ENCODE results near the gene ALDH1L2. TPM values are rescaled to one million over a fixed set of nuclear protein-coding genes. Genes with fewer than 3 reads are reported as not detected.
A peak's percentile ranks its signal among the peaks of the same experiment; 100 is the strongest.
"Not testable (repeated sequence)": the region's sequence is repeated elsewhere in the genome, so short reads cannot be mapped to it uniquely, and the experiment has no call there.

The ALDH1L2 gene
- 0.55 and 2.2 TPM in 2 replicates for total RNA-seq (2014; rRNA removed; shearing (Covaris generic))

DNA sequence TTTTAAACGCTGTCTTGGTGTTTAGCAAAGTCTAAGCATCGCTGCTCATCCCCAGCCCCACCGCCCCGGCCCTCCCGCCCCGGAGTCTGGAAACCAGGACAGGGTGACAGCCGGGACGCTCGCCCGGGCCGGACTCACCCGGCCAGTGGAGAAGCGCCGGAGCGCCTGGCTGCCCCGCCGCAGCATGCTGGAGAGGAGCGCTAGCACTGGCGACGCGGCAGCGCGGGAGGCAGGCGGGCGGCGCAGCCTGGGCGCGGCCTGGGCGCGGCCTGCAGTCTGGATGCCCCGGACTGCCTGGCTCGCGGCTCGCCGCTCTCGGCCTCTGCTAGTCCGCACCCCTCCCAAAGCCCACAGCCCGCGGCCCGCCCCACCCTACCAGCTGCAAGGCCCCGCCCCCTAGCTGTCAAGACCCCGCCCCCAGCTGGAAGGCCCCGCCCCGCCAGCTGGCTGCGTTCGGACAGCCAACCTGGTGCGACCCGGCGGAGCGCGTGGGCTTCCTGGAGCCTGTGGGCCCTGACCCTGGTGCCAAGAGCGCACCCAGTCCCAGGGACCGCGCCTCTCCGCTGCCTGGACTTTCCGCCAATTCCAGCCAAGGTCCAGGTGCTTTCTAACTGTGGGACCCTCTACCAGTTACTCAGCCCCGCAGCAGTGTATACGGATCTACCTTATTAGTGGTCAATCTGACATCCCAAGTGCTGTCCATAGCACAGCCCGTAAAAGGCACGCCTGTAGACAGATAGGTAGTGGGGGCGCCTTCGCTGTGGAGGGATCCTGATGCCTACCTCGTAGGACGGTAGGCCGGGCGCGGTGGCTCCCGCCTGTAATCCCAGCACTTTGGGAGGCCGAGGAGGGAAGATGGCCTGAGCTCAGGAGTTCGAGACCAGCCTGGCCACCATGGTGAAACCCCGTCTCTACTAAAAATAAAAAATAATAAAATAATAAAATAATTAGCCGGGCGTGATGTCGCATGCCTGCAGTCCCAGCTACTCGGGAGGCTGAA is at the start of gene ALDH1L2:
Gene ALDH1L2, minus strand, starts transcription at position 208 of the 1,000 bp plus-strand sequence. Its CDS starts 22 bp downstream, at position 186.
- in situ Hi-C loops (cut with HindIII; ENCODE audit: low sequenced_read_pairs) = no loop called here
- DNase-seq (ENCODE audit: low spot score) = peak; percentile 83

- DNase-seq (ENCODE audit: low spot score) = no peak
- in situ Hi-C loops (cut with HindIII; ENCODE audit: low sequenced_read_pairs) = no loop called here
Measured at GRCh38 chr12:105120551-105120950, 36.3 kb upstream of the ALDH1L2 start.

DNA sequence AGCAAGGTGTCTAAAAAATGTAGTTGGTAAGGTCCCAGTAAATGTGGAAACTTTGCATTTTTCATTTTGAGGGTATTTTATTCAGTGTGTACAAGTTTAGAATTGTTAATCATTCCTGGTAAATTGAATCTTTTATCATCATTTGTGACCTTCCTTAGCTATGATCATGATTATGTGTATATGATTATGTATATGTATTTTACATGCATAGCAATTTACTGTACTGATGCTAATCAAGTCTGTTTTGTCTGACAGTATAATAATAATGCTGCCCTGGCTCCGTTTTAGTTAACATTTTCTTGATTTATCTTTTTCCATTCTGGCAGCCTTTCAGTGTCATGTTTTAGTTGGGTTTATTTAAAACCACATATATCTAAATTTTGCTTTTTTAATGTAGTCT is 32.7 kb upstream of the ALDH1L2 start:
- no peak for DNase-seq (ENCODE audit: low spot score)
- in situ Hi-C loops (cut with HindIII; ENCODE audit: low sequenced_read_pairs) = no loop called here

DNA sequence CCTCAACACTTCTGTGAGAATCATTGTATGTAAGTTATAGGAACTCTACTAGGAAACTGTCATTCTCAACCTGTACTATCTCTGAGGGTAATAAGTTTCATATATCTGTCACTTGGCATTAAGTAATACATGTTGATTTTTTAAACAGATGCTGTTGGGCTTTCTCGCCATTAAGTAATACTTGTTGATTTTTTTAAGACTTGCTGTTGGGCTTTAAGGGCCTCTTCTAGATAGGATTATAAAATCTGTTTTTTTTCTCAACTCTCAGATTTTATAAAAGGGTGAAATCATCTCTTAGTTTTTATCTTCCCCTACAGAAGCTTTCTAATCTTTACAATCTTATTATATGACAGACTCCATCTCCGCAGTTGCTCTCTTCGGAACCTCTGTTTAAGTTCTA is 28.8 kb upstream of the ALDH1L2 start:
- in situ Hi-C loops (cut with HindIII; ENCODE audit: low sequenced_read_pairs) = no loop called here
- DNase-seq (ENCODE audit: low spot score) = no peak

DNA sequence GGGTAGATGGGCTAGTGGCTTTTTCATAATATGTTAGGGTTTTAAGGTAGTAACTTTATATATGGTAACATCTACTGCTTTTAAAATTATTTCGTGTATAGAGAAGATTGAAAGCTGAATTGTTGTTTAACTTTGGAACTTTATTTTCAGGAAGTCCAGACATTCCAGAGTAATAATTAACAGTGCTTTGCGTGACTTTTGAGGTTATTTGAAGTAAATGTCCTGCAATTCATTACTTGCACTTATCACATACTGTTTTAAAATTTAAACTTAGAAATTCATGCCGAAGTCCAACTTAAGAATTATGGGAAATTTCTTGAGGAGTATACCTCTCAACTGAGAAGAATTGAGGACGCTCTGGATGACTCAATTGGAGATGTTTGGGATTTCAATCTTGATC is 26.6 kb upstream of the ALDH1L2 start:
- in situ Hi-C loops (cut with HindIII; ENCODE audit: low sequenced_read_pairs) = no loop called here
- no peak for DNase-seq (ENCODE audit: low spot score)

- no peak for DNase-seq (ENCODE audit: low spot score)
- in situ Hi-C loops (cut with HindIII; ENCODE audit: low sequenced_read_pairs) = no loop called here
Measured at GRCh38 chr12:105109465-105110212, 25.4 kb upstream of the ALDH1L2 start.

DNA sequence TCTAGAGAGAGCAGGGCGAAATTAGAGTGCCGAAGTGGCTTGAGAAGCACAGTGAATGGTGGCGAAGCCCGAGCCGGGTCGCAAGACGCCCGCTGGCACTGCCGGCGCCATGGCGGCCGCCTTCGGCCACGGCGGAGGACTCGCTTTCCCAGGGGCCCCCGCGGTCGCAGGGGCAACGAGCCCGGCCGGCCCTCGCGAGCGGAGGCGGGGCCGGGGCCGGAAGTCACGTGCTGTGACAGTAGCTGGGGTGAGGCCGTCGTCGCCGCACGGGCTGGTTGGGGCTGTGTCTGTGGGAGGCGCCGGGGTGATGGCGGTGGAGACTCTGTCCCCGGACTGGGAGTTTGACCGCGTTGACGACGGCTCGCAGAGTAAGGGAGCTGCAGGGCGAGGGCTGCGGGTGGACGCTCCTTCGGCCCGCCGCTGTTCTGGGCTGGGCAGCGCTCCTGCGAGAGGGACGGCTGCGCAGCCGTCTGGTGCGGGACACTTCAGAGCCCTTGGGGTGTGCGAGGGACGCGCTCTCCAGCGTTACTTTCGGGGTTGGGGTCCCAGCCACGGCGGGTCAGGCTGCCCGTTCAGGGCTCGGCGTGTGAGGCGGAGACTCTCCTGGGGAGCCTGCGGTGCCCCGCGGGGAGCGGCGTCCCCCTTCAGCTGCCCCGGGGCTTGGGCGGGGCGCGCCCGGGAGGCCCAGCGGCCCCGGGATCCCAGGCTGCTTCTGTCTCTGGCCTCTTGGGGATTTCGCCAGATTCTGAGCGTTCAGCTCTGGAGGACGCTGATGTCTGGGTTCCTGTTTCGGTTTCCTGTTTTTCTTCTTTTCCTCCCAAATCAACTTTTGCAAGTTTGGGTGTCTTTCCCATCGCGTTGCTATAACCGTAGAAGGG is 23.5 kb upstream of the ALDH1L2 start, which contains the start of gene WASHC4:
Gene WASHC4, plus strand, starts transcription at position 238 of the 878 bp plus-strand sequence. Its CDS starts 70 bp downstream, at position 308.
- DNase-seq (ENCODE audit: low spot score) = peak; percentile 91

DNA sequence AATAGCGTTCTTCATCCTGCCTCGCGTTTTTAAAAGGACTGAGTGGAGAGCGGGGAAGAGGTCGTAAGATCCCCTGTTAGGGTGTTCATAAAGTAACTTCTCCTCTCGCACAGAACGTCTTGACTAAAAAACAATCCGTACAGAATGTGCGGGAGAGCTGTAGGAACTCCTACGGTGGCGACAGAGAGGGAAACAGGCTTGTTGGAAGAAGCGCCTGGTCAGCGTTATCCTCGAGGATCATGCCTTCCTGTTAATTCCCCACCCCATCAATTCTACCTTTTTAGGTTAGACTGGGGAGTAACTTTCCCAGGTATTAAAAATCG is 22.9 kb upstream of the ALDH1L2 start:
- peak; percentile 75 for DNase-seq (ENCODE audit: low spot score)
- in situ Hi-C loops (cut with HindIII; ENCODE audit: low sequenced_read_pairs) = no loop called here

More for the DNA sequence above, 23.5 kb upstream of the ALDH1L2 start, which contains the start of gene WASHC4:
- in situ Hi-C loops (cut with HindIII; ENCODE audit: low sequenced_read_pairs) = no loop called here

GRCh38 chr12:105106621-105107020 is 22.4 kb upstream of the ALDH1L2 start:
- no peak for DNase-seq (ENCODE audit: low spot score)
- in situ Hi-C loops (cut with HindIII; ENCODE audit: low sequenced_read_pairs) = no loop called here

DNA sequence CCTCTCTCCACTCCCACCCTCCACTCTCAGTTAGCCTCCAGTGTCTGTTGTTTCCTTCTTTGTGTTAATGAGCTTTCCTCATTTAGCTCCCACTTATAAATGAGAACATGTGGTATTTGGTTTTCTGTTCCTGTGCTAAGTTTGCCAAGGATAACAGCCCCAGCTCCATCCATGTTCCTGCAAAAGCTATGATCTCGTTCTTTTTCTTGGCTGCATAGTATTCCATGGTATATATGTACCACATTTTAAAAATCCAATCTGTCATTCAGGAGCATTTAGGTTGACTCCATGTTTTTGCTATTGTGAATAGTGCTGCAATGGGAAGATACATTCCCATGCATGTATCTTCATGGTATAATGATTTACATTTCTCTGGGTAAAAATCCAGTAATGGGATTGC is 20.5 kb upstream of the ALDH1L2 start:
- in situ Hi-C loops (cut with HindIII; ENCODE audit: low sequenced_read_pairs) = no loop called here
- DNase-seq (ENCODE audit: low spot score) = no peak

DNA sequence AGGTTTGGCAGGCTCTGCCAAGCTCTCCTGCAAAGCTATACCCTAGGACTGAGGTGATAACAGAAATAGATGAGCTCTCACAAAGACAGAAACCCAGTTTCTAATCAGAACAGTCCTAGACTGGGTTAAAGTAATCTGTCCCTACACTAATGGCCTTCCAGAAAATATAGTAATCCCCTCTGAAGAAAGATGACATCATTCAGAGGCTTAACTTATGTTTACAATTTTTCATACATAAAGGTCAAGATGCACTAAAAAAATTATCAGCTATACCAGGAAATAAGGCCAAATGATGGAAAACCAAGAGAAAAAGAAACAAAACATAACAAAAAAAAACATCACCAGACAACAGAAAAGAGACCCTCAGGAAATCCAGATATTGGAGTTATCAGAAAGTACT is 18.4 kb upstream of the ALDH1L2 start:
- no peak for DNase-seq (ENCODE audit: low spot score)
- in situ Hi-C loops (cut with HindIII; ENCODE audit: low sequenced_read_pairs) = no loop called here

GRCh38 chr12:105100998-105101397 is 16.7 kb upstream of the ALDH1L2 start:
- in situ Hi-C loops (cut with HindIII; ENCODE audit: low sequenced_read_pairs) = no loop called here
- DNase-seq (ENCODE audit: low spot score) = no peak

GRCh38 chr12:105100207-105100985 is 16.1 kb upstream of the ALDH1L2 start:
- in situ Hi-C loops (cut with HindIII; ENCODE audit: low sequenced_read_pairs) = no loop called here
- no peak for DNase-seq (ENCODE audit: low spot score)

GRCh38 chr12:105099356-105099755 is 15.1 kb upstream of the ALDH1L2 start:
- no peak for DNase-seq (ENCODE audit: low spot score)

DNA sequence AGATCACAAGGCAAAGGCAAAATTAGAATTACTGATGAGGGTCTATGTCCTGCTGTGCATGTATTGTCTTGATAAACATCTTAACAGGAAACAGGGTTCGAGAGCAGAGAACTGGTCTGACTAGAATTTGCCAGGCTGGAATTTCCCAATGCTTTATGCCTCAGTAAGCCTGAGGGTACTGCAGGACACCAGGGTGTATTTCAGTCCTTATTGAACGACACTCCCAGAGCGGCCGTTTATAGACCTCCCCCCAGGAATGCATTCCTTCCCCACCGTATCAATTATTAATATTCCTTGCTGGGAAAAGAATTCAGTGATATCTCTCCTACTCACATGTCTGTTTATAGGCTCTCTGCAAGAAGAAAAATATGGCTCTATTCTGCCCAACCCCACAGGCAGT is 11.1 kb upstream of the ALDH1L2 start:
- DNase-seq (ENCODE audit: low spot score); in situ Hi-C loops (cut with HindIII; ENCODE audit: low sequenced_read_pairs): not testable (repeated sequence)

More at GRCh38 chr12:105099356-105099755, 15.1 kb upstream of the ALDH1L2 start:
- in situ Hi-C loops (cut with HindIII; ENCODE audit: low sequenced_read_pairs) = no loop called here

DNA sequence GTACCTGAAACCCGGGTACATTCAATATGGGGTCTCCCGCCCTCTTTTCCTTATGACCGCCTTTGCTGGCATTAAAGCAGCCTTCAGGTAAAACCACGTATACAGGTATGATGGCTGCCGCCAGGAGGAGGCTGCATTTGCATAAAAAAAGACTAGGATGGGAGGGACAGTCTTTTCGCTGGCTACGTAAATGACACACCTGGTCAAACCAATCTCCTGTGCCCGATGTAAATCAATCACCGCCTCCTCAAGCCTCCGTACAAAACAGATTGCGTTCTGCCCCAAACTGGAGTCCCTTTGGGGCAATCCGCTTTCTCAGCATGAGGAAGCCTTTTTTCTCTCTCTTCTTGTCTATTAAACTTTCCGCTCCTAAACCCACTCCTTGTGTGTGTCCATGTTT is 8.1 kb upstream of the ALDH1L2 start:
- in situ Hi-C loops (cut with HindIII; ENCODE audit: low sequenced_read_pairs) = no loop called here
- no peak for DNase-seq (ENCODE audit: low spot score)

DNA sequence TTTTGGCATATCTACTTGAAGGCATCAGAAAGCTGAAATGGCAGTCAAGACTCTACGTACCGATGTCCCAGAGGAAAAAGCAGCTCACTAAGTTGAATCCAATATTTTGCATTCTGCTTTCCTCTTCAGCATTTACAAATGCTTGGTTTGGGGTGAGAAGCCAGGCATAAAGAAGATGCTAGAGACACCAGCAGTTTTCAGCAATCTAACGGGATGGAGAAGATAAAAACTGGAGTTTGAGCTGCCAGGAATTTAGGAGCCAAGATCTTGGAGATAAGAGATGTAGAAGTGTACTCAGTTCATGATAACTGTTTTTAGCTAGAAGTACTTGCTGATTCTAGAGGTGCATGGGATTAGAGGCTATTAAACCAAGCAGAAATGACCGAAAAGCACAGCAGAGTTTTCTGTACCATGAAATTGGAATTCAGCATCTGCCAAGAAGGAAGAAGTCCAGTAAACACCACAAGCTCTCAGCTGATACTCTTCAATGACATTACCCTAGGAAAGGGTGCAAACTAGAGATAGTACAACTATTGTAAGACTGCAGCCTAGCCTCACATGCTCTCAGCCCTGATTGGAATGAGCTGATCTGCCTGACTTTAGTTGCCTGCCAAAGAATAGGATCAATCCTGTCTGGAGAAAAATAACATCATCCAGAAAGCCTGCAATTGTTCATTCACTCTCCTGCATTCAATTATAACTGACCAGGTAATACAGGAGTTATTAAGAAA is 7.4 kb upstream of the ALDH1L2 start:
- DNase-seq (ENCODE audit: low spot score) = no peak
- in situ Hi-C loops (cut with HindIII; ENCODE audit: low sequenced_read_pairs) = no loop called here

DNA sequence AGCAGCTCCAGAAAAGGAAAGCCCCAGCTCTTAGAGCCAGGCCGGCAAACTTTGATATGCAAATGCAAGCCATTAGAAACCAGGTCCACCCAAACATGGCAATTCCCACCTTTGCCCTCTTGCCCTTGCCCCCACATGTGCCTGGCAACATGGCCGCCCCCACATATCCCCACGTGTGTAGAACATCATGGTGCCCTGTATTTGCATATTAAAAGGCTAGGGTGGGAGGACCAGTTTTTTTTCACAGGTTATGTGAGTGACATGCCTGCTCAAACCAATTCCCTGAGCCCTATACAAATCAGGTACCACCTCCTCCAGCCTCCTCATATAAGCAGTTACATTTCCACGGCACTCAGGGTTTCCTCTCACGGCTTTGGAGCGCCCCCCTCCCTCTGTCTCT is 6.1 kb upstream of the ALDH1L2 start:
- no peak for DNase-seq (ENCODE audit: low spot score)
- in situ Hi-C loops (cut with HindIII; ENCODE audit: low sequenced_read_pairs) = no loop called here

All from G401 (cell line).